Tibial artery (tissue), 4 donors: ENCODE data around the gene STOML3.

ENCODE experiments used
- DNase-seq, 2 donors: peaks; one replicate each; pipeline ENCODE4 v3.0.0-alpha.2; 2019
- H3K27ac ChIP-seq, 2 donors: fragments of 200-600 bp; sonication (generic) in 1 of 2; 1 replicate in 1 of 2; 2 replicates in 1 of 2; pipeline ENCODE4 v1.5.1; 2018 to 2019; ENCODE audit warnings: mild to moderate bottlenecking in 1 of 2
- H3K27me3 ChIP-seq, 2 donors: fragments of 200-600 bp; sonication (generic) in 1 of 2; one replicate each; pipeline versions ENCODE4 v1.5.1 to v1.6.0; 2016 to 2019
- H3K36me3 ChIP-seq, 3 donors: fragments of 200-600 bp; sonication (generic) in 2 of 3; one replicate each; pipeline ENCODE4 v1.5.1; 2016 to 2019; ENCODE audit warnings: mild to moderate bottlenecking in 2 of 3
- H3K4me1 ChIP-seq, 4 donors: fragments of 200-600 bp; sonication (generic) in 2 of 4; 1 replicate in 3 of 4; 2 replicates in 1 of 4; pipeline ENCODE4 v1.5.1; 2016 to 2019
- H3K4me3 ChIP-seq, 2 donors: fragments of 200-600 bp; sonication (generic) in 1 of 2; 1 replicate in 1 of 2; 2 replicates in 1 of 2; pipeline ENCODE4 v1.5.1; 2018 to 2019; ENCODE audit warnings: mild to moderate bottlenecking in 2 of 2
- H3K9me3 ChIP-seq, 3 donors: fragments of 200-600 bp; sonication (generic) in 1 of 3; one replicate each; pipeline ENCODE4 v1.5.1; 2016 to 2019
- CTCF ChIP-seq, 2 experiments: fragments of 200-600 bp in 1 of 2; fragments of 450-650 bp in 1 of 2; IDR thresholded peaks; one replicate each; pipeline ENCODE4 v1.5.1; 2017 to 2019; ENCODE audit warnings: antibody characterized with exemption in 2 of 2, mild to moderate bottlenecking in 1 of 2, moderate library complexity in 1 of 2
- intact Hi-C: fragments of 100-400 bp; cut with DNase I; formaldehyde crosslinking; loops from one replicate; pipeline ENCODE4 v1.15.0; 2023; ENCODE audit warnings: low total_unique reads

The STOML3 gene

GRCh38 chr13:38921081-38921480 is 69.5 kb downstream of the STOML3 start:
- Histone ChIP-seq H3K36me3 (no peaks in the 10 kb centered on the region), H3K27me3 (peaks cover 0 to 9% of the 10 kb centered on the region in 2 donors), H3K27ac (no peak overlapping the region), H3K4me3 (no peak overlapping the region), H3K9me3 (no peaks in the 10 kb centered on the region), H3K4me1 (no peaks in the 10 kb centered on the region)
- TF ChIP-seq CTCF (IDR thresholded peaks at IDR 0.05): no peak
- intact Hi-C loops: no loop called here
- DNase-seq: no peak
